ENCODE measurements around the gene DELE1.
A peak's percentile ranks its signal among the peaks of the same experiment; 100 is the strongest.

The DELE1 gene

DNA sequence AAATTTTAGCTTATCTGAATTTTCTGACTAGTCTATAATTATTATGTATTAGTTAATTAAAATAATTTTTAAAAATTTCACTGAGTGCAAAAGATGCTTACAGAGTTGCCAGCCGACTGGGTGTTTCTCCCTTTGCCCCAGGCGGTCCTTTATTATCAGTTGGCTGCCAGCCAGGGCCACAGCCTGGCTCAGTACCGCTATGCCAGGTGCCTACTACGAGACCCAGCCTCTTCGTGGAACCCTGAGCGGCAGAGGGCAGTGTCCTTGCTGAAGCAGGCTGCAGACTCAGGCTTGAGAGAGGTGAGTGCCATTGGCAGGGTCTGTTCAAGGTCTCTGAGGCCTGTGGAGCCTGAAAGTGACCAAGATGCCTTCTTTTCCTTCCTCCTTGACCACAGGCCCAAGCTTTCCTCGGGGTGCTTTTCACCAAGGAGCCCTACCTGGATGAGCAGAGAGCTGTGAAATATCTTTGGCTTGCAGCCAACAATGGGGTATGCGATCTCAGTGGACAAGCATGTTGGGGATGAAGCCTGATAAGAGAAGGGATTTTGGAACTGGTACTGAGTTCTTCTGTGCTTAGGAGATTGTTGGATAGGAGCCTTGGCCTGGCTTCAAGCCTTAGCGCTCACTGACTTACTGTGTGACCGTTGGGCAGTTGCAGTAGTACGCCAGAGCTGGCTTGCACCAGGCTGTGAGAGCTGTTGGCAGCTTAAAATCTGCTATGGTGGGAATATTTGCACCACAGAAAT is 10.6 kb downstream of the DELE1 start:
- no peak overlapping the region for H3K4me2 ChIP-seq (ENCODE audit: low read length, poor library complexity, severe bottlenecking)
- no peaks in the 10 kb centered on the region for H3K9me3 ChIP-seq (ENCODE audit: control insufficient read depth, low read length)
- 98% methylated on average over 11 of the region's 11 CpGs for WGBS
- H3K23ac ChIP-seq (ENCODE audit: low read length in 2 of 2), result no peak overlapping the region
- H2AK5ac ChIP-seq (ENCODE audit: low read length, severe bottlenecking), result no peak overlapping the region
- peaks cover 60 to 92% of the 10 kb centered on the region in 2 experiments for H3K36me3 ChIP-seq (ENCODE audit: control insufficient read depth in 1 of 2, insufficient read depth in 2 of 2, low read depth in 1 of 2, low read length in 2 of 2)
- no peak overlapping the region for H2BK15ac ChIP-seq (ENCODE audit: low read depth, poor library complexity, severe bottlenecking)
- DNase-seq, result no peak
- no peak overlapping the region for H3K9ac ChIP-seq (ENCODE audit: low read length)
- peaks cover 5% of the 10 kb centered on the region for H3K4me1 ChIP-seq (ENCODE audit: control insufficient read depth, insufficient read depth, low read depth, low read length)
- H3K4me3 ChIP-seq (ENCODE audit: insufficient read depth in 1 of 2, low read depth in 1 of 2, low read length in 2 of 2), result no peak overlapping the region
- no peak overlapping the region for H4K91ac ChIP-seq (ENCODE audit: low read length)
- no peak overlapping the region for H3K27ac ChIP-seq (ENCODE audit: low read length, poor library complexity, severe bottlenecking)
- no peak overlapping the region for H2BK12ac ChIP-seq (ENCODE audit: low read length in 2 of 2)
- no peak overlapping the region for H2BK120ac ChIP-seq (ENCODE audit: low read depth, low read length)
- no peak overlapping the region for H2AFZ ChIP-seq (ENCODE audit: low read depth, low read length)
- no peak overlapping the region for H2BK5ac ChIP-seq (ENCODE audit: low read depth, low read length, poor library complexity, severe bottlenecking)
- no peaks in the 10 kb centered on the region for H3K27me3 ChIP-seq (ENCODE audit: control insufficient read depth in 1 of 2, insufficient read depth in 1 of 2, low read length in 2 of 2)
- H3K79me1 ChIP-seq (replicated peaks; ENCODE audit: low read length, poor library complexity, severe bottlenecking), result peaks cover 27% of the 10 kb centered on the region
- no peak overlapping the region for H3K4ac ChIP-seq (ENCODE audit: low read depth in 1 of 2, low read length in 2 of 2)
- H3K18ac ChIP-seq (ENCODE audit: low read depth in 1 of 2, low read length in 2 of 2), result no peak overlapping the region
- H3K14ac ChIP-seq (ENCODE audit: low read length in 2 of 2), result no peak overlapping the region
- H4K8ac ChIP-seq (ENCODE audit: low read length), result no peak overlapping the region

DNA sequence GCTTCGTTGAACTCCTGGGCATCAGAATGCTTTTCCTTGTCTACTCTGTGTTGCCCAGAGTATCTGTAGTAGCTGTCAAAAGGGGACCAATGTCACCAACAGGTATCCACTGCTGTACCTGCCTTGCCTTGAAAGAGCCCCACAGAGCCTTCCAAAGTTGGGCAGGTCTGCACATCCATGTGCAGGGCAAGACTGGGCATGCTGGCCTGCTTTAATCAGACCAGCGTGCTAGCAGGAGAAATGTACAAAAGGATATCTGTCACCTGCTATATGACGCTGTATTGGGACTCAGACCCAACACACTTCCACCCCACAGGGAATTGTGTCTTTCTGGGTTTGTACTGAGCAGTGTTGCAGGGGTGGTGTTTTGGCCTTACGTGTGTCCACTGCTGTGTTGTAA is 11.9 kb downstream of the DELE1 start:
- Histone ChIP-seq H3K4me3 (ENCODE audit: insufficient read depth in 1 of 2, low read depth in 1 of 2, low read length in 2 of 2) (no peak overlapping the region), H4K91ac (ENCODE audit: low read length) (no peak overlapping the region), H3K27ac (ENCODE audit: low read length, poor library complexity, severe bottlenecking) (no peak overlapping the region), H3K36me3 (ENCODE audit: control insufficient read depth in 1 of 2, insufficient read depth in 2 of 2, low read depth in 1 of 2, low read length in 2 of 2) (peaks cover 55 to 86% of the 10 kb centered on the region in 2 experiments), H2BK5ac (ENCODE audit: low read depth, low read length, poor library complexity, severe bottlenecking) (no peak overlapping the region), H3K14ac (ENCODE audit: low read length in 2 of 2) (no peak overlapping the region), H2BK120ac (ENCODE audit: low read depth, low read length) (no peak overlapping the region), H3K4me2 (ENCODE audit: low read length, poor library complexity, severe bottlenecking) (no peak overlapping the region), H3K79me1 (replicated peaks; ENCODE audit: low read length, poor library complexity, severe bottlenecking) (peaks cover 20% of the 10 kb centered on the region), H2AK5ac (ENCODE audit: low read length, severe bottlenecking) (no peak overlapping the region), H2AFZ (ENCODE audit: low read depth, low read length) (no peak overlapping the region), H2BK12ac (ENCODE audit: low read length in 2 of 2) (no peak overlapping the region), H4K8ac (ENCODE audit: low read length) (no peak overlapping the region), H3K4me1 (ENCODE audit: control insufficient read depth, insufficient read depth, low read depth, low read length) (peaks cover 5% of the 10 kb centered on the region), H3K9me3 (ENCODE audit: control insufficient read depth, low read length) (no peaks in the 10 kb centered on the region), H3K27me3 (ENCODE audit: control insufficient read depth in 1 of 2, insufficient read depth in 1 of 2, low read length in 2 of 2) (no peaks in the 10 kb centered on the region), H3K23ac (ENCODE audit: low read length in 2 of 2) (no peak overlapping the region), H2BK15ac (ENCODE audit: low read depth, poor library complexity, severe bottlenecking) (no peak overlapping the region), H3K4ac (ENCODE audit: low read depth in 1 of 2, low read length in 2 of 2) (no peak overlapping the region), H3K9ac (ENCODE audit: low read length) (no peak overlapping the region), H3K18ac (ENCODE audit: low read depth in 1 of 2, low read length in 2 of 2) (no peak overlapping the region)
- no peak for DNase-seq
- WGBS, result 97% methylated on average over 4 of the region's 4 CpGs

DNA sequence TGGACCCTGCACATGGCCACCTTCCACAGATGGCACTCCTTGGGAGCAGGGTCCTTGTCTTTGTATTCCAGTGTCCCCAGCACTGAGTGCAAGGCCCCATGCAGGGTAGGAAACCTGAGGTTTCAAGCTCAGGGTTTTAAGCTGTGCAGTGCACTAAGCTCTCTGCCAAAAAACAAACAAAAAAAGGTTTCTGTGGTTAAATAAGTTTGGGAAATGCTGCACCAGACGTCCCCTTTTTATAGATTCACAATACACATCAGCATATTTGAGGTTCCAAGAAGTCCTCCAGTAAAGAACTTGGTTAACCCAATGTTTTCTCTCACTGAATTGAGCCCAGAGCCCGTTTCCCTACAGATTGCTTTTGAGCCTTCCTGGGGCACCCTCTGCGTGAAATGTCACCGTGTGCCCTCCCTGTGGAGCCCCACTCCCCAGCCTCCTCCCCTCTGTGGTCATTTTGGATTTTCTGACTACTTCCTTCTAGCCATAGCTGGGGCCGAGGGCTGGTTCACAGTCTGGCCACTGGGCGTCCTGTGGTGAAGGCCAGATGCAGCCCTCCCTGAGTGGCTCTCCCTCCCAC is 17.1 kb downstream of the DELE1 start:
- H3K14ac ChIP-seq (ENCODE audit: low read length in 2 of 2), result no peak overlapping the region
- DNase-seq, result peak; percentile 22
- no peak overlapping the region for H3K23ac ChIP-seq (ENCODE audit: low read length in 2 of 2)
- H4K8ac ChIP-seq (ENCODE audit: low read length), result no peak overlapping the region
- H3K4me2 ChIP-seq (ENCODE audit: low read length, poor library complexity, severe bottlenecking), result no peak overlapping the region
- WGBS, result 62% methylated on average over 4 of the region's 6 CpGs
- no peaks in the 10 kb centered on the region for H3K9me3 ChIP-seq (ENCODE audit: control insufficient read depth, low read length)
- peaks cover 9% of the 10 kb centered on the region for H3K4me1 ChIP-seq (ENCODE audit: control insufficient read depth, insufficient read depth, low read depth, low read length)
- no peak overlapping the region for H2BK15ac ChIP-seq (ENCODE audit: low read depth, poor library complexity, severe bottlenecking)
- H2BK5ac ChIP-seq (ENCODE audit: low read depth, low read length, poor library complexity, severe bottlenecking), result no peak overlapping the region
- H3K4ac ChIP-seq (ENCODE audit: low read depth in 1 of 2, low read length in 2 of 2), result no peak overlapping the region
- H3K4me3 ChIP-seq (ENCODE audit: insufficient read depth in 1 of 2, low read depth in 1 of 2, low read length in 2 of 2), result peak overlapping the region in 1 of 2 experiments; percentile 15
- H3K9ac ChIP-seq (ENCODE audit: low read length), result peak overlapping the region; percentile 17
- no peak overlapping the region for H2AFZ ChIP-seq (ENCODE audit: low read depth, low read length)
- no peak overlapping the region for H4K91ac ChIP-seq (ENCODE audit: low read length)
- H3K18ac ChIP-seq (ENCODE audit: low read depth in 1 of 2, low read length in 2 of 2), result no peak overlapping the region
- peaks cover 2% of the 10 kb centered on the region for H3K79me1 ChIP-seq (replicated peaks; ENCODE audit: low read length, poor library complexity, severe bottlenecking)
- peaks cover 4 to 13% of the 10 kb centered on the region in 2 experiments for H3K27me3 ChIP-seq (ENCODE audit: control insufficient read depth in 1 of 2, insufficient read depth in 1 of 2, low read length in 2 of 2)
- H2AK5ac ChIP-seq (ENCODE audit: low read length, severe bottlenecking), result no peak overlapping the region
- H3K27ac ChIP-seq (ENCODE audit: low read length, poor library complexity, severe bottlenecking), result no peak overlapping the region
- no peak overlapping the region for H2BK120ac ChIP-seq (ENCODE audit: low read depth, low read length)
- peaks cover 32 to 36% of the 10 kb centered on the region in 2 experiments for H3K36me3 ChIP-seq (ENCODE audit: control insufficient read depth in 1 of 2, insufficient read depth in 2 of 2, low read depth in 1 of 2, low read length in 2 of 2)
- peak overlapping the region in 1 of 2 experiments; percentile 15 for H2BK12ac ChIP-seq (ENCODE audit: low read length in 2 of 2)

DNA sequence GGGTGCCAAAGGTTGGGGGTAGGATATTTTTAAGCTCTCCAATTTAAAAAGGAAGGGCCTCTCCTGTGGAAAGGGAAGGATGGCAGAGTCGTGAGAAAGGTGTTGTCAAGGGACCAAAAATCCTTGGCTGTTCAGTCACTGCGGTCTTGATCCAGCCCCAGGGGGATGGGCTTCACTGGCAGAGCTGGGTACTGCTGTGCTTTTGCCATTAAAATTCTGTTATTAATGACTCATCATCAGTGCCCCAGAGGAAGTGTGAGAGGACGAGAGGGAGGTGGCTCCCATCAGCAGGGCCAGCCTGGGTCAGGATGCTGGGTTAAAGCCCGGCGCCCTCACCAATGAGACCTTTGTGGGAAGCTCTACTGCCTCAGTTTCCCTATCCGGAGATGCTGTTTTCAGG is 17.6 kb downstream of the DELE1 start:
- H2BK15ac ChIP-seq (ENCODE audit: low read depth, poor library complexity, severe bottlenecking), result no peak overlapping the region
- H3K18ac ChIP-seq (ENCODE audit: low read depth in 1 of 2, low read length in 2 of 2), result no peak overlapping the region
- H3K14ac ChIP-seq (ENCODE audit: low read length in 2 of 2), result no peak overlapping the region
- DNase-seq, result peak; percentile 9
- peak overlapping the region; percentile 17 for H3K9ac ChIP-seq (ENCODE audit: low read length)
- no peak overlapping the region for H2BK5ac ChIP-seq (ENCODE audit: low read depth, low read length, poor library complexity, severe bottlenecking)
- H2AFZ ChIP-seq (ENCODE audit: low read depth, low read length), result no peak overlapping the region
- H3K36me3 ChIP-seq (ENCODE audit: control insufficient read depth in 1 of 2, insufficient read depth in 2 of 2, low read depth in 1 of 2, low read length in 2 of 2), result peaks cover 29 to 31% of the 10 kb centered on the region in 2 experiments
- H3K4me1 ChIP-seq (ENCODE audit: control insufficient read depth, insufficient read depth, low read depth, low read length), result peaks cover 9% of the 10 kb centered on the region
- H3K79me1 ChIP-seq (replicated peaks; ENCODE audit: low read length, poor library complexity, severe bottlenecking), result peaks cover 2% of the 10 kb centered on the region
- 77% methylated on average over 5 of the region's 6 CpGs for WGBS
- no peak overlapping the region for H2BK120ac ChIP-seq (ENCODE audit: low read depth, low read length)
- no peak overlapping the region for H2AK5ac ChIP-seq (ENCODE audit: low read length, severe bottlenecking)
- no peak overlapping the region for H2BK12ac ChIP-seq (ENCODE audit: low read length in 2 of 2)
- H3K23ac ChIP-seq (ENCODE audit: low read length in 2 of 2), result no peak overlapping the region
- no peaks in the 10 kb centered on the region for H3K9me3 ChIP-seq (ENCODE audit: control insufficient read depth, low read length)
- peak overlapping the region in 1 of 2 experiments; percentile 15 for H3K4me3 ChIP-seq (ENCODE audit: insufficient read depth in 1 of 2, low read depth in 1 of 2, low read length in 2 of 2)
- H3K27me3 ChIP-seq (ENCODE audit: control insufficient read depth in 1 of 2, insufficient read depth in 1 of 2, low read length in 2 of 2), result peaks cover 8 to 14% of the 10 kb centered on the region in 2 experiments
- H3K4ac ChIP-seq (ENCODE audit: low read depth in 1 of 2, low read length in 2 of 2), result no peak overlapping the region
- no peak overlapping the region for H4K8ac ChIP-seq (ENCODE audit: low read length)
- no peak overlapping the region for H4K91ac ChIP-seq (ENCODE audit: low read length)
- no peak overlapping the region for H3K4me2 ChIP-seq (ENCODE audit: low read length, poor library complexity, severe bottlenecking)
- H3K27ac ChIP-seq (ENCODE audit: low read length, poor library complexity, severe bottlenecking), result no peak overlapping the region
